T-helper 2 cell treated with Interferon-gamma antibody and Interleukin-4, amounts not matched to agents 5 μg/mL and 100 μg/mL, for 36 hours (primary cell): Measurements from ENCODE around the gene SSBP3.

Experiments
- DNase-seq: peaks from one replicate; pipeline ENCODE4 v3.0.0; 2021; ENCODE audit warnings: low spot score
- H3K27ac Mint-ChIP-seq: one replicate; pipeline ENCODE4 v1.8.0; 2021; ENCODE audit warnings: mild to moderate bottlenecking, mixed read lengths
- H3K27me3 Mint-ChIP-seq: one replicate; pipeline ENCODE4 v1.8.0; 2021; ENCODE audit warnings: low read depth, mixed read lengths
- H3K36me3 Mint-ChIP-seq: one replicate; pipeline ENCODE4 v1.8.0; 2021; ENCODE audit warnings: low read depth, mixed read lengths
- H3K4me1 Mint-ChIP-seq: one replicate; pipeline ENCODE4 v1.8.0; 2021; ENCODE audit warnings: low read depth, mixed read lengths
- H3K4me3 Mint-ChIP-seq: one replicate; pipeline ENCODE4 v1.8.0; 2022; ENCODE audit warnings: mild to moderate bottlenecking, moderate library complexity, mixed read lengths
- H3K9me3 Mint-ChIP-seq: one replicate; pipeline ENCODE4 v1.8.0; 2021; ENCODE audit warnings: mixed read lengths

The SSBP3 gene

GRCh38 chr1:54280651-54281050, 125.5 kb downstream of the SSBP3 start:
- Mint-ChIP-seq H3K36me3 (peaks cover 23% of the 10 kb centered on the region), H3K27me3 (no peaks in the 10 kb centered on the region), H3K27ac (peak overlapping the region; percentile 81), H3K4me1 (peaks cover 60% of the 10 kb centered on the region), H3K9me3 (no peaks in the 10 kb centered on the region), H3K4me3 (peak overlapping the region; percentile 23)
- no peak for DNase-seq

GRCh38 chr1:54279457-54279856, 126.7 kb downstream of the SSBP3 start:
- Mint-ChIP-seq H3K9me3 (no peaks in the 10 kb centered on the region), H3K27me3 (no peaks in the 10 kb centered on the region), H3K4me1 (peaks cover 53% of the 10 kb centered on the region), H3K36me3 (peaks cover 22% of the 10 kb centered on the region), H3K4me3 (no peak overlapping the region), H3K27ac (peak overlapping the region; percentile 81)
- DNase-seq = no peak

- no peak for DNase-seq
- Mint-ChIP-seq H3K27me3 (no peaks in the 10 kb centered on the region), H3K4me3 (no peak overlapping the region), H3K36me3 (peaks cover 22% of the 10 kb centered on the region), H3K27ac (no peak overlapping the region), H3K4me1 (peaks cover 50% of the 10 kb centered on the region), H3K9me3 (no peaks in the 10 kb centered on the region)
Observed at GRCh38 chr1:54278941-54279422, 127.2 kb downstream of the SSBP3 start.

- Mint-ChIP-seq H3K36me3 (peaks cover 22% of the 10 kb centered on the region), H3K27me3 (no peaks in the 10 kb centered on the region), H3K4me3 (peak overlapping the region; percentile 82), H3K9me3 (no peaks in the 10 kb centered on the region), H3K27ac (peak overlapping the region; percentile 96), H3K4me1 (peaks cover 40% of the 10 kb centered on the region)
- DNase-seq = no peak
Observed at GRCh38 chr1:54277451-54278341, 128.5 kb downstream of the SSBP3 start.

GRCh38 chr1:54276617-54277450, 129.4 kb downstream of the SSBP3 start:
- peaks cover 19% of the 10 kb centered on the region for H3K36me3 Mint-ChIP-seq
- peak overlapping the region; percentile 82 for H3K4me3 Mint-ChIP-seq
- no peak for DNase-seq
- H3K27me3 Mint-ChIP-seq = no peaks in the 10 kb centered on the region
- peak overlapping the region; percentile 96 for H3K27ac Mint-ChIP-seq
- peaks cover 33% of the 10 kb centered on the region for H3K4me1 Mint-ChIP-seq
- H3K9me3 Mint-ChIP-seq = no peaks in the 10 kb centered on the region

GRCh38 chr1:54275349-54275748, 130.8 kb downstream of the SSBP3 start:
- Mint-ChIP-seq H3K27ac (no peak overlapping the region), H3K36me3 (peaks cover 13% of the 10 kb centered on the region), H3K4me1 (peaks cover 28% of the 10 kb centered on the region), H3K4me3 (no peak overlapping the region), H3K27me3 (no peaks in the 10 kb centered on the region), H3K9me3 (no peaks in the 10 kb centered on the region)
- no peak for DNase-seq

- no peak for DNase-seq
- Mint-ChIP-seq H3K36me3 (peaks cover 9% of the 10 kb centered on the region), H3K27ac (peak overlapping the region; percentile 49), H3K27me3 (no peaks in the 10 kb centered on the region), H3K9me3 (no peaks in the 10 kb centered on the region), H3K4me1 (peaks cover 23% of the 10 kb centered on the region), H3K4me3 (no peak overlapping the region)
Observed at GRCh38 chr1:54274881-54275280, 131.3 kb downstream of the SSBP3 start.

GRCh38 chr1:54274448-54274847, 131.7 kb downstream of the SSBP3 start:
- no peak overlapping the region for H3K4me3 Mint-ChIP-seq
- H3K27me3 Mint-ChIP-seq = no peaks in the 10 kb centered on the region
- H3K9me3 Mint-ChIP-seq = no peaks in the 10 kb centered on the region
- peaks cover 22% of the 10 kb centered on the region for H3K4me1 Mint-ChIP-seq
- H3K36me3 Mint-ChIP-seq = peaks cover 6% of the 10 kb centered on the region
- no peak for DNase-seq
- peak overlapping the region; percentile 49 for H3K27ac Mint-ChIP-seq

- Mint-ChIP-seq H3K36me3 (peaks cover 6% of the 10 kb centered on the region), H3K4me3 (no peak overlapping the region), H3K9me3 (no peaks in the 10 kb centered on the region), H3K27me3 (no peaks in the 10 kb centered on the region), H3K27ac (no peak overlapping the region), H3K4me1 (peaks cover 22% of the 10 kb centered on the region)
- no peak for DNase-seq
Observed at GRCh38 chr1:54273795-54274163, 132.4 kb downstream of the SSBP3 start.

- H3K4me1 Mint-ChIP-seq = peaks cover 22% of the 10 kb centered on the region
- no peak for DNase-seq
- H3K9me3 Mint-ChIP-seq = no peaks in the 10 kb centered on the region
Observed at GRCh38 chr1:54273092-54273794, 133.0 kb downstream of the SSBP3 start.

GRCh38 chr1:54272772-54273091, 133.5 kb downstream of the SSBP3 start:
- peaks cover 6% of the 10 kb centered on the region for H3K36me3 Mint-ChIP-seq
- no peak for DNase-seq
- no peak overlapping the region for H3K27ac Mint-ChIP-seq
- no peaks in the 10 kb centered on the region for H3K9me3 Mint-ChIP-seq
- no peaks in the 10 kb centered on the region for H3K27me3 Mint-ChIP-seq
- H3K4me3 Mint-ChIP-seq = no peak overlapping the region
- H3K4me1 Mint-ChIP-seq = peaks cover 17% of the 10 kb centered on the region

More at GRCh38 chr1:54273092-54273794, 133.0 kb downstream of the SSBP3 start:
- Mint-ChIP-seq H3K27me3 (no peaks in the 10 kb centered on the region), H3K36me3 (peaks cover 6% of the 10 kb centered on the region), H3K4me3 (no peak overlapping the region), H3K27ac (no peak overlapping the region)

- no peaks in the 10 kb centered on the region for H3K27me3 Mint-ChIP-seq
- peaks cover 12% of the 10 kb centered on the region for H3K4me1 Mint-ChIP-seq
- H3K27ac Mint-ChIP-seq = no peak overlapping the region
- H3K9me3 Mint-ChIP-seq = no peaks in the 10 kb centered on the region
- no peak for DNase-seq
- H3K4me3 Mint-ChIP-seq = no peak overlapping the region
- peaks cover 4% of the 10 kb centered on the region for H3K36me3 Mint-ChIP-seq
Observed at GRCh38 chr1:54272134-54272533, 134.1 kb downstream of the SSBP3 start.

GRCh38 chr1:54271341-54271740, 134.9 kb downstream of the SSBP3 start:
- H3K4me3 Mint-ChIP-seq = no peak overlapping the region
- no peaks in the 10 kb centered on the region for H3K27me3 Mint-ChIP-seq
- H3K36me3 Mint-ChIP-seq = no peaks in the 10 kb centered on the region
- H3K27ac Mint-ChIP-seq = no peak overlapping the region
- no peak for DNase-seq
- peaks cover 6% of the 10 kb centered on the region for H3K4me1 Mint-ChIP-seq
- no peaks in the 10 kb centered on the region for H3K9me3 Mint-ChIP-seq

GRCh38 chr1:54270543-54270942, 135.7 kb downstream of the SSBP3 start:
- DNase-seq = no peak
- Mint-ChIP-seq H3K27ac (no peak overlapping the region), H3K4me1 (peaks cover 6% of the 10 kb centered on the region)

More at GRCh38 chr1:54270543-54270942, 135.7 kb downstream of the SSBP3 start:
- Mint-ChIP-seq H3K4me3 (no peak overlapping the region), H3K9me3 (no peaks in the 10 kb centered on the region), H3K27me3 (no peaks in the 10 kb centered on the region), H3K36me3 (no peaks in the 10 kb centered on the region)
